D721Med (cell line): ENCODE measurements around the gene LAMA1.

ENCODE experiments used
- DNase-seq: peaks from one replicate; pipeline ENCODE4 v3.0.0; 2011; ENCODE audit warnings: low spot score; ENCODE audit not compliant: insufficient read length
- FAIRE-seq: peaks from 2 replicates; lab custom pipeline; 2011; peaks lifted over from hg19 to GRCh38; lab: Jason Lieb, UNC
- TF ChIP-seq, protein P1 (sequence below): IDR thresholded peaks from 2 replicates; pipeline ENCODE4 v1.5.1; 2012; ENCODE audit warnings: mild to moderate bottlenecking, control low read depth; ENCODE audit not compliant: insufficient read depth; ENCODE audit errors: missing control alignments

Gene LAMA1

DNA sequence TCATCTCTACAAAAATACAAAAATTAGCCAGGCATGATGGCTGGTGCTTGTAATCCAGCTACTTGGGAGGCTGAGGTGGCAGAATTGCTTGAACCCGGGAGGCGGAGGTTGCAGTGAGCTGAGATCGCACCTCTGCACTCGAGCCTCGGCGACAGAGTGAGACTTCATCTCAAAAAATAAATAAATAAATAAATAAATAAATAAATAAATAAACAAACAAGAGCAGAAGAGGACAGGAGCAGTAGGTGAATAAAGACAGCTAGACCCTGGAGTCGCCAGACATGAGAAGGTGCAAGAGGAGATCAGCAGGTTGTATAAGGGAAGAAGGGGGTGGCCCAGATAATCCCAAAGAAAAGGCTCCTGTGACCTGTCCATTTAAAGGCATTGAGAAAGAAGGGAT is 12.3 kb downstream of the LAMA1 start:
- FAIRE-seq (no peak), DNase-seq (no peak)
- TF ChIP-seq, protein P1, sequence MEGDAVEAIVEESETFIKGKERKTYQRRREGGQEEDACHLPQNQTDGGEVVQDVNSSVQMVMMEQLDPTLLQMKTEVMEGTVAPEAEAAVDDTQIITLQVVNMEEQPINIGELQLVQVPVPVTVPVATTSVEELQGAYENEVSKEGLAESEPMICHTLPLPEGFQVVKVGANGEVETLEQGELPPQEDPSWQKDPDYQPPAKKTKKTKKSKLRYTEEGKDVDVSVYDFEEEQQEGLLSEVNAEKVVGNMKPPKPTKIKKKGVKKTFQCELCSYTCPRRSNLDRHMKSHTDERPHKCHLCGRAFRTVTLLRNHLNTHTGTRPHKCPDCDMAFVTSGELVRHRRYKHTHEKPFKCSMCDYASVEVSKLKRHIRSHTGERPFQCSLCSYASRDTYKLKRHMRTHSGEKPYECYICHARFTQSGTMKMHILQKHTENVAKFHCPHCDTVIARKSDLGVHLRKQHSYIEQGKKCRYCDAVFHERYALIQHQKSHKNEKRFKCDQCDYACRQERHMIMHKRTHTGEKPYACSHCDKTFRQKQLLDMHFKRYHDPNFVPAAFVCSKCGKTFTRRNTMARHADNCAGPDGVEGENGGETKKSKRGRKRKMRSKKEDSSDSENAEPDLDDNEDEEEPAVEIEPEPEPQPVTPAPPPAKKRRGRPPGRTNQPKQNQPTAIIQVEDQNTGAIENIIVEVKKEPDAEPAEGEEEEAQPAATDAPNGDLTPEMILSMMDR, result no peak

DNA sequence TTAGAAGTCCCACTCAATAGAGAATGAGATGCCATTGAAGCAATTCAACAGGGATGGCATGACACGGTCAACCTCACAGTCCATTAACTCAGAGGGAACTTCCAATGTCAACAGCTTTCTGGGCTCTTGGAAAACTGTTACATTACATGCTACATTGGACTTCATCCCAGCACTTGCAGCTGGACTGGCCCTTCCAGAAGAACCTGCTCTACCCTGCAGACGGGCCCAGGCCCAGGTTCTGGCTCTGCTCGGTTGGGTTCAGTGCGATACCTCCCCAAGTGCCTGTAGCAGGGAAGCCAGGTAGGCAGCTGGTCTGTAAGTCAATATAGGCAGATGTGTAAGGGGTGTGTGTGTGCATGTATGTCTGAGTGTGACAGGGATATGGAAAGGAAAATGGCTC is 12.9 kb downstream of the LAMA1 start:
- DNase-seq, result no peak
- no peak for FAIRE-seq
- TF ChIP-seq, protein P1, result no peak

DNA sequence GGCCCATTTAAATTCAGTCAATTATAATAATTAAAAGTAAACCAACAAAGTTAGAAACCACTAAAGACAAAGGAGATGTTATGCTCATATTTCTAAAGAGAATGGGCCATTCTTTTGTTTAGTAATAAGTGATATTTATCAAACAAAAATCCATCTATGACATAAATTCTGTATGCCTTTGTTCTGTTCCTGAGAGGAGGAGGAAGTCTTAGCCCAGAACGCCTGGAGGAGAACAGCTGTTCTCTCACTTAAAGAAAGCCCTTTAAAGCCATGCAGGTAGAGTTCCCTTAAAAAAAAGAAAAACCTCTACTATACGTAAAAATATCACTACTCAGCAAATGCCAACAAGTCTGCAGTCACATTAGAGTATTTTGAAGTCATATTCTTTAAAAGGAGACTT is 15.5 kb downstream of the LAMA1 start:
- no peak for DNase-seq
- no peak for FAIRE-seq
- TF ChIP-seq, protein P1, result no peak

DNA sequence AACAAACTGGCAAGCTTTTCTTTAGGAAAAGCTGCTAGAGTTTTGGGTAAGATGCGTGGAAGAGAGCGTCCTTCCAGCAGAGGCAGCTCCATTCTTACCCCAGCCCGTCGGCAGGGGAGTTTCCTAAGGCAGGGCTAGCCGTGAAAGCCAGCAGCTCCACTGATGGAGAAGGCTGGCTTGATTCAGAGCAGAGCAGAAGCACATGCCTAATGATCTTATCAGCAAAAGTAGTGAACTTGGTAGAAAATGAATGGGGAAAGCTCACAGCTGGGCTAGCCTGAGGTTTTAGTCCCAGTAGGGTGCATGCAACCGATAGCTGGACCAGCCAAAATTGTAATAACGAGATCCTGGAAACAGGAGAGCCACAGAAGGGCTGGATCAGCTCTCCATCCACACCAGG is 20.8 kb downstream of the LAMA1 start:
- no peak for FAIRE-seq
- TF ChIP-seq, protein P1, result no peak
- DNase-seq, result no peak

DNA sequence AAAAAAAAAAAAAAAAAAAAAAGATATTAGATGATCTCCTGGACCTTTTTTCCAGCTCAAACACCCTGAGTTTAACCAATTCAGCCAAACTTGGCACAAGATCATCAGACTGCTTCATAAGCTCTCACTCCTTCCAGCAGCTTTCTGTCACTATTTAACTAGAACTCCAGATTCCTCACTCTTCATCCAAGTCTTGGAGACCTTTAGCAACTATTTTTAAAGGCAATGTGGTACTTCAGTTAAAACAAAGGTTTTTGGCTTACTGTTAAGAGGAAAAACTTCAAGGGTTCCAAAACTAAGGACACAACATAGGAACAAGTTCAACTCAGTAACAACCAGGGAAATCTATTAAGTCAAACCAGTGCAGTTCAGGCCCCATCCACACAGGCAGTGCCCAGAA is 23.2 kb downstream of the LAMA1 start:
- FAIRE-seq (no peak), DNase-seq (no peak)
- TF ChIP-seq, protein P1, result no peak

DNA sequence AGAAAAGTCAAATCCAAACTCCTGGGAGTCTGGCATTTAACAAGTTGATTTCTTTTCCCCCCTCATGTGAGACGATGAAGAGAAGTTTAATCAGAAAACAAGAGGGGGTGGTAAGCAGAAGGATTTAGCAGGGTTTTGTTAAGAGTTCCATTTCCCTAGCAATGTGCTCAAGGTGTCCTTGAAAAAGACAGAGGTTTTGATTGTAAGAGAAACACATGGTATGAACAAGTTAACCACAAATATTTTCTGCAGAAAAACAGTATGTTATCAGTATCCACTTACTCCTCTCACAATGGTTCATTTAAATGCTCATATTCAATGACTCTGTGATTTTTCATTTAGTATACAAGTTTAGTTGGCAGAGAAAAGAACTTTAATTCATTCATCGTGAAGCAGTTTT is 26.8 kb downstream of the LAMA1 start:
- DNase-seq (no peak), FAIRE-seq (peak; percentile 72)
- TF ChIP-seq, protein P1, result no peak

DNA sequence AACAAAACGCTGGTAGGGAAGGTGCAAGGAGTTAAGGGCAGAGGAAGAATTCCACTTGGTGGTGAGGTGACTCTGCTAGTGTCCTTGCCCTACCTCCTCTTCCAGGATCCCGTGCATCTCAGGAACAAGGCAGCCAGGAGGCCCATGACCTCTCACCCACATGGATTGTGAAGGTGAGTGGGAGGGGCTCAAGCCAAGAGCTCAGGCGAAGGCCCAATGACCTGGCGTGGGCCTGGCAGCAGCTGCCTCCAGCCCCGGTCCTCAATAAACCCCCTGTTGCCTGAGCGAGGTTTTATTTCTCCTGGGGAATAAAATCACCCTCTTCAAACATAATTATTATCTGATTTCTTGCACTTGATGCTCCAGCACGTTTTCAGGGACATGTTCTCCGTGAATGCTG is 28.2 kb downstream of the LAMA1 start:
- FAIRE-seq (no peak), DNase-seq (no peak)
- TF ChIP-seq, protein P1, result no peak
